ENCODE data around the gene VANGL2. TPM values are rescaled to one million over a fixed set of nuclear protein-coding genes. Genes with fewer than 3 reads are reported as not detected.
A peak's percentile ranks its signal among the peaks of the same experiment; 100 is the strongest.

Gene VANGL2
- total RNA-seq, 2 donors from 2014 or later, result 9.7 to 13.6 TPM

- Histone ChIP-seq H3K9me3 (no peaks in the 10 kb centered on the region), H3K4me3 (peak overlapping the region in 1 of 2 donors; percentile 91), H3K4me1 (replicated peaks) (peaks cover 3% of the 10 kb centered on the region), H3K27ac (peak overlapping the region in 1 of 2 donors; percentile 83), H3K27me3 (replicated peaks; ENCODE audit: insufficient read depth) (no peaks in the 10 kb centered on the region), H3K36me3 (no peaks in the 10 kb centered on the region)
- 39% methylated on average over 9 of the region's 9 CpGs for WGBS
- intact Hi-C loops (cut with DNase I), result no loop called here
- TF ChIP-seq POLR2A (IDR thresholded peaks at IDR 0.05), result no peak
- no peak for TF ChIP-seq CTCF (IDR thresholded peaks at IDR 0.05)
- TF ChIP-seq POLR2AphosphoS5 (IDR thresholded peaks at IDR 0.05), result no peak
- DNase-seq (ENCODE audit: low spot score), result no peak
These were observed 1.8 kb downstream of the VANGL2 start for GRCh38 chr1:160402001-160402795.

- TF ChIP-seq POLR2A (IDR thresholded peaks at IDR 0.05), result no peak
- no peak for TF ChIP-seq POLR2AphosphoS5 (IDR thresholded peaks at IDR 0.05)
- no peak for TF ChIP-seq CTCF (IDR thresholded peaks at IDR 0.05)
- H3K27me3 ChIP-seq (replicated peaks; ENCODE audit: insufficient read depth), result no peaks in the 10 kb centered on the region
- WGBS, result 49% methylated on average over 3 of the region's 3 CpGs
- intact Hi-C loops (cut with DNase I), result no loop called here
- no peak overlapping the region for H3K4me3 ChIP-seq
- no peaks in the 10 kb centered on the region for H3K9me3 ChIP-seq
- no peak overlapping the region for H3K27ac ChIP-seq
- H3K4me1 ChIP-seq (replicated peaks), result peaks cover 3% of the 10 kb centered on the region
- no peak for DNase-seq (ENCODE audit: low spot score)
- no peaks in the 10 kb centered on the region for H3K36me3 ChIP-seq
These were observed 2.9 kb downstream of the VANGL2 start for GRCh38 chr1:160403244-160403643.

GRCh38 chr1:160404094-160404493, 3.7 kb downstream of the VANGL2 start:
- H3K9me3 ChIP-seq, result no peaks in the 10 kb centered on the region
- no peaks in the 10 kb centered on the region for H3K27me3 ChIP-seq (replicated peaks; ENCODE audit: insufficient read depth)
- intact Hi-C loops (cut with DNase I), result no loop called here
- no peak for DNase-seq (ENCODE audit: low spot score)
- H3K27ac ChIP-seq, result no peak overlapping the region
- no peak overlapping the region for H3K4me3 ChIP-seq
- WGBS, result 90% methylated on average over 3 of the region's 3 CpGs
- peaks cover 3% of the 10 kb centered on the region for H3K4me1 ChIP-seq (replicated peaks)
- no peaks in the 10 kb centered on the region for H3K36me3 ChIP-seq
- TF ChIP-seq POLR2A (IDR thresholded peaks at IDR 0.05) (no peak), POLR2AphosphoS5 (IDR thresholded peaks at IDR 0.05) (no peak), CTCF (IDR thresholded peaks at IDR 0.05) (no peak)

- WGBS, result 77% methylated on average over 2 of the region's 2 CpGs
- Histone ChIP-seq H3K4me1 (replicated peaks) (peaks cover 3% of the 10 kb centered on the region), H3K36me3 (no peaks in the 10 kb centered on the region), H3K4me3 (no peak overlapping the region), H3K27ac (no peak overlapping the region), H3K9me3 (no peaks in the 10 kb centered on the region), H3K27me3 (replicated peaks; ENCODE audit: insufficient read depth) (no peaks in the 10 kb centered on the region)
- TF ChIP-seq POLR2A (IDR thresholded peaks at IDR 0.05) (no peak), CTCF (IDR thresholded peaks at IDR 0.05) (no peak), POLR2AphosphoS5 (IDR thresholded peaks at IDR 0.05) (no peak)
- DNase-seq (ENCODE audit: low spot score), result no peak
- intact Hi-C loops (cut with DNase I), result no loop called here
These were observed 5.0 kb downstream of the VANGL2 start for GRCh38 chr1:160405331-160405877.

Data from prostate gland (tissue), 2 donors.